Loucy (cell line): ENCODE measurements around the gene CHMP5.

Source experiments
- H2AFZ ChIP-seq: fragments of 200-600 bp; sonication (generic); 2 replicates; pipeline ENCODE4 v1.6.0; 2016; ENCODE audit warnings: antibody characterized with exemption, mild to moderate bottlenecking, low read length, moderate library complexity
- H3F3A ChIP-seq: fragments of 200-600 bp; 2 replicates; pipeline ENCODE4 v1.6.0; 2016; ENCODE audit warnings: antibody characterized with exemption, low read depth, mild to moderate bottlenecking
- H3K27me3 ChIP-seq: fragments of 200-600 bp; sonication (generic); 2 replicates; pipeline ENCODE4 v1.6.1; 2014; ENCODE audit warnings: low read length, mild to moderate bottlenecking; ENCODE audit not compliant: insufficient read depth, poor library complexity, severe bottlenecking
- H3K36me3 ChIP-seq: fragments of 200-600 bp; sonication (generic); 2 replicates; pipeline ENCODE4 v1.6.1; 2016; ENCODE audit warnings: low read length; ENCODE audit not compliant: insufficient read depth
- H3K4me1 ChIP-seq: fragments of 200-600 bp; sonication (generic); 2 replicates; pipeline ENCODE4 v1.5.1; 2014; ENCODE audit warnings: low read length, mild to moderate bottlenecking; ENCODE audit not compliant: insufficient read depth, poor library complexity, severe bottlenecking
- H3K4me2 ChIP-seq: fragments of 200-600 bp; sonication (generic); 2 replicates; pipeline ENCODE4 v1.6.0; 2014; ENCODE audit warnings: antibody characterized with exemption, low read length, low read depth, mild to moderate bottlenecking; ENCODE audit not compliant: poor library complexity, severe bottlenecking
- H3K4me3 ChIP-seq: fragments of 200-600 bp; sonication (generic); 2 replicates; pipeline ENCODE4 v1.5.1; 2014; ENCODE audit warnings: low read length, mild to moderate bottlenecking, mixed read lengths; ENCODE audit not compliant: poor library complexity, severe bottlenecking
- H3K79me2 ChIP-seq: fragments of 200-600 bp; sonication (generic); 2 replicates; pipeline ENCODE4 v1.6.1; 2014; ENCODE audit warnings: low read length; ENCODE audit not compliant: insufficient read depth
- H3K9ac ChIP-seq: fragments of 200-600 bp; sonication (generic); 2 replicates; pipeline ENCODE4 v1.6.0; 2014; ENCODE audit warnings: mild to moderate bottlenecking, low read depth, low read length, moderate library complexity; ENCODE audit not compliant: poor library complexity, severe bottlenecking
- H3K9me2 ChIP-seq: fragments of 200-600 bp; sonication (generic); replicated peaks from 2 replicates; pipeline ENCODE4 v1.6.1; 2016; ENCODE audit warnings: low read depth, low read length, mixed read lengths
- H3K9me3 ChIP-seq: fragments of 200-600 bp; sonication (generic); 2 replicates; pipeline ENCODE4 v1.6.1; 2014; ENCODE audit warnings: mild to moderate bottlenecking, antibody characterized with exemption, low read length, low read depth; ENCODE audit not compliant: insufficient read depth
- H4K20me1 ChIP-seq: fragments of 200-600 bp; sonication (generic); 2 replicates; pipeline ENCODE4 v1.6.0; 2014; ENCODE audit warnings: antibody characterized with exemption, low read length, mild to moderate bottlenecking; ENCODE audit not compliant: insufficient read depth, poor library complexity, severe bottlenecking
- CTCF ChIP-seq: fragments of 200-600 bp; sonication (generic); conservative IDR thresholded peaks from 2 replicates; pipeline ENCODE4 v1.5.1; 2014; ENCODE audit warnings: mild to moderate bottlenecking, antibody characterized with exemption, low read length
- EZH2phosphoT487 ChIP-seq: fragments of 200-600 bp; IDR thresholded peaks from 2 replicates; pipeline ENCODE4 v1.6.1; 2018; ENCODE audit warnings: antibody characterized with exemption, mild to moderate bottlenecking, moderate library complexity, borderline replicate concordance

Gene CHMP5

DNA sequence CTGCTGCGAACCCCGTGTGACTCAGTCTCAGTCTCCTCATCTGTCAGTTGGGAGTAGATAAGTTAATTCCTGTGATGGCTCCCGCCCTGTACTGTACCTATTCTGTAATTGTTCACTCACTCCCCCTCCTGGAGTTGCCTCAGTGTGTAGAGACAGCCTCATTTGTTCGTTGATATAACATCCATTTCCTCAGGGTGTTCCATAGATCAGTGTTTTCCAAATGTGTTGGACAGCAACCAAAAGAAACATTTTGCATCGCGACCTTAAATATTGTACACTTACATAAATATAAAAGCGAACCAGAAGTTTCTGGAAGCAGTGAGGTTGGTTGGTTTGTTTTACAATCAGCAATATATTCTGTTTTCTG lies 26.2 kb downstream of the CHMP5 start:
- Histone ChIP-seq H3F3A (peaks cover 7% of the 10 kb centered on the region), H3K9ac (peak overlapping the region; percentile 98), H2AFZ (peak overlapping the region; percentile 88), H4K20me1 (peaks cover 13% of the 10 kb centered on the region), H3K4me3 (peak overlapping the region; percentile 87), H3K79me2 (peaks cover 58% of the 10 kb centered on the region), H3K4me1 (peaks cover 24% of the 10 kb centered on the region), H3K36me3 (no peaks in the 10 kb centered on the region; the same call in 1 of the 2 replicates), H3K27me3 (no peaks in the 10 kb centered on the region), H3K9me3 (no peaks in the 10 kb centered on the region), H3K4me2 (peak overlapping the region; percentile 80), H3K9me2 (no peaks in the 10 kb centered on the region)
- TF ChIP-seq CTCF (no peak; the same call in 1 of the 2 replicates), EZH2phosphoT487 (no peak)

DNA sequence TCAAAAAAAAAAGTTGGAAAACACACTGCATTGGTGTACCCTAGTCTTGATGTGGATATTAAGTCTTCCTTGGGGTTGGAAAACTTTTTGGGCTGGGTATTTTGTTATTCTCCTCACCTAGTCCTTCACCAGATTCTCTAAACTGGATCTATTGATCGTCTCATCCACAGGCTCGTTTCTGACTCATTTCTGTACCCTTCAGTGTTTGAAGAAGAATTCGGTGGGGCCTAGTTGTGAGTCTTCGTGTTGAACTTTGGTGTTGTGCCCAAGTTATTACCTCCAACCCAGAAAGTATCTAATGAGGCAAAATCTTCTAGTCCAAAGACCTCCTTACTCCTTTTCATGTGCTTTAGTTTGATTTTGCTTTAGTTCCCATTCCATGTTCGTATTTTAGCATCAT lies 27.1 kb downstream of the CHMP5 start:
- H4K20me1 ChIP-seq = peaks cover 13% of the 10 kb centered on the region
- no peaks in the 10 kb centered on the region for H3K27me3 ChIP-seq
- TF ChIP-seq EZH2phosphoT487 = no peak
- TF ChIP-seq CTCF = no peak
- peaks cover 6% of the 10 kb centered on the region; the same call in 1 of the 2 replicates for H3K36me3 ChIP-seq
- no peaks in the 10 kb centered on the region for H3K9me3 ChIP-seq
- H3K9me2 ChIP-seq = no peaks in the 10 kb centered on the region
- H3K4me1 ChIP-seq = peaks cover 32% of the 10 kb centered on the region
- no peak overlapping the region for H2AFZ ChIP-seq
- peak overlapping the region; percentile 87 for H3K4me3 ChIP-seq
- peak overlapping the region; percentile 80 for H3K4me2 ChIP-seq
- H3K9ac ChIP-seq = peak overlapping the region; percentile 98
- peaks cover 7% of the 10 kb centered on the region for H3F3A ChIP-seq
- H3K79me2 ChIP-seq = peaks cover 67% of the 10 kb centered on the region

DNA sequence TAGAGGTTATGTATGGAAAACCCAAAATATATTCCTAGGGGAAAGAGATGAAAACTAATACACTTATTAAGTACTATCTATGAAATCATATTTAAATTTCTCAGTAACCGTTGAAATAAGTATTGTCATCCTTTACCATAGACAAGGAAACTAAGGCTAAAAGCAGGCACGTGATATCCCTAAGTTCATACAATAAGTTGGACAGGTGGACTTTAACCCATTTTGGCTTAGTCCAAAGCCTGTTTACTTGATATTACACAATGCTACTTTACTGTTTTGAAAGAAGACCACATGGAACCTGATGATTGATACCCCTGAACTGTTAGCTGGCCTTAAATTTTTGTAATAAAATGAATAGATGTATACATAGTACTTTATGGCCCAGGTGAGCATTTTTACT lies 28.9 kb downstream of the CHMP5 start:
- peak overlapping the region; percentile 80 for H3K4me2 ChIP-seq
- peaks cover 86% of the 10 kb centered on the region for H3K79me2 ChIP-seq
- no peak overlapping the region for H3K9ac ChIP-seq
- peaks cover 23% of the 10 kb centered on the region for H4K20me1 ChIP-seq
- H3K9me3 ChIP-seq = no peaks in the 10 kb centered on the region
- peaks cover 7% of the 10 kb centered on the region for H3F3A ChIP-seq
- H2AFZ ChIP-seq = no peak overlapping the region
- peaks cover 10% of the 10 kb centered on the region; the same call in 1 of the 2 replicates for H3K36me3 ChIP-seq
- H3K9me2 ChIP-seq = no peaks in the 10 kb centered on the region
- no peak overlapping the region for H3K4me3 ChIP-seq
- H3K27me3 ChIP-seq = no peaks in the 10 kb centered on the region
- H3K4me1 ChIP-seq = peaks cover 50% of the 10 kb centered on the region
- no peak for TF ChIP-seq CTCF
- TF ChIP-seq EZH2phosphoT487 = no peak
